ENCODE measurements around the gene MYLK3.

Gene MYLK3

GRCh38 chr16:46782320-46782719 lies 34.2 kb upstream of the MYLK3 start:
- H3K36me3 ChIP-seq (replicated peaks): no peaks in the 10 kb centered on the region
- in situ Hi-C loops (cut with HindIII; ENCODE audit: low pct_ligation_motif_present, low sequenced_read_pairs): no loop called here
- DNase-seq: no peak
- no peak for TF ChIP-seq CTCF (IDR thresholded peaks at IDR 0.05; ENCODE audit: low read depth, low read length, missing control alignments)
- H3K4me3 ChIP-seq (ENCODE audit: low read depth, low read length): no peak overlapping the region
- H3K27me3 ChIP-seq (replicated peaks): no peaks in the 10 kb centered on the region
- no peak overlapping the region for H3K27ac ChIP-seq

DNA sequence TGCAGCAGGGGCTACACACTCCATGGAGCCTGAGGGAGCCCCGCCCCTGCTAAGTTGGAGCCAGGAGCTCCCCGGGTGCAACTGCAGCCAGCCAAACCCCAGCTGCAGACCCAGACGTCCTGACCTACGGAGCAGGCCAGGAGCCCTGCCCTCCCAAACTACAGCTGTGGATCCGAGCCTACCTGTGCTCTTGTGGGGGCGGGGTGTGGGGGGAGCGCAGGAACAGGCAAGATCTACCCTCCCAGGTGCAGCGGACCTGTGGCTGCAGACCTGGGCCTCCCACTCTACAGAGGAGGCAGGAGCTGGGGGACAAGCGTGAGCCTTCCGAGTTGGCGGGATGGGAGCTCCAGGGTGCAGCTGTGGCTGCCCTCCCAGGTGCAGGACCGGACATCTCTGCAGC lies 29.7 kb upstream of the MYLK3 start:
- Histone ChIP-seq H3K4me3 (ENCODE audit: low read depth, low read length) (no peak overlapping the region), H3K27me3 (replicated peaks) (no peaks in the 10 kb centered on the region), H3K36me3 (replicated peaks) (no peaks in the 10 kb centered on the region), H3K27ac (no peak overlapping the region)
- no peak for TF ChIP-seq CTCF (IDR thresholded peaks at IDR 0.05; ENCODE audit: low read depth, low read length, missing control alignments)
- no peak for DNase-seq
- in situ Hi-C loops (cut with HindIII; ENCODE audit: low pct_ligation_motif_present, low sequenced_read_pairs): no loop called here

GRCh38 chr16:46775214-46775613 lies 27.1 kb upstream of the MYLK3 start:
- DNase-seq: no peak

GRCh38 chr16:46774743-46775177 lies 26.6 kb upstream of the MYLK3 start:
- no peak for TF ChIP-seq CTCF (IDR thresholded peaks at IDR 0.05; ENCODE audit: low read depth, low read length, missing control alignments)
- in situ Hi-C loops (cut with HindIII; ENCODE audit: low pct_ligation_motif_present, low sequenced_read_pairs): no loop called here
- no peaks in the 10 kb centered on the region for H3K36me3 ChIP-seq (replicated peaks)

More at GRCh38 chr16:46775214-46775613, 27.1 kb upstream of the MYLK3 start:
- no peak for TF ChIP-seq CTCF (IDR thresholded peaks at IDR 0.05; ENCODE audit: low read depth, low read length, missing control alignments)
- no peaks in the 10 kb centered on the region for H3K27me3 ChIP-seq (replicated peaks)
- no peak overlapping the region for H3K27ac ChIP-seq
- H3K36me3 ChIP-seq (replicated peaks): no peaks in the 10 kb centered on the region
- in situ Hi-C loops (cut with HindIII; ENCODE audit: low pct_ligation_motif_present, low sequenced_read_pairs): no loop called here
- no peak overlapping the region for H3K4me3 ChIP-seq (ENCODE audit: low read depth, low read length)

GRCh38 chr16:46772463-46772862 lies 24.3 kb upstream of the MYLK3 start:
- TF ChIP-seq CTCF (IDR thresholded peaks at IDR 0.05; ENCODE audit: low read depth, low read length, missing control alignments): no peak
- H3K27ac ChIP-seq: no peak overlapping the region
- in situ Hi-C loops (cut with HindIII; ENCODE audit: low pct_ligation_motif_present, low sequenced_read_pairs): no loop called here
- H3K36me3 ChIP-seq (replicated peaks): no peaks in the 10 kb centered on the region
- no peak overlapping the region for H3K4me3 ChIP-seq (ENCODE audit: low read depth, low read length)
- no peak for DNase-seq
- no peaks in the 10 kb centered on the region for H3K27me3 ChIP-seq (replicated peaks)

More at GRCh38 chr16:46774743-46775177, 26.6 kb upstream of the MYLK3 start:
- DNase-seq: no peak
- Histone ChIP-seq H3K4me3 (ENCODE audit: low read depth, low read length) (no peak overlapping the region), H3K27me3 (replicated peaks) (no peaks in the 10 kb centered on the region), H3K27ac (no peak overlapping the region)

DNA sequence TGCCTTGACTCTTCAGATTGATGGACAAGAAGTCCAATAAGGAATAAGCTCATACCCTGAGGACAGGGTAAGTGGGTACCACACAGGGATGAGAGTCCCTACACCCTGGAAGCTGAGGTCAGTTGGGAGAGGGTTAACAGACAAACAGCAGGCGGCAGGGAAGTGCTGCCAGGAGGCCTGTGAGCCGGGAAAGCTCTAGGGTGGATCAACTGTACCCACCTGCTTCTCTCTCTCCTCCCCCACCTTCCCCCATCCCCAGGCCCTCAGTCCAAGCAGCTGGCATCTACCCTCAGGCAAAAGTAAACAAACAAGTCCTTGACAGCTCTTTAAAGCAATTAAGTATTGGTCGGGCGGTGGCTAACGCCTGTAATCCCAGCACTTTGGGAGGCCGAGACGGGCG lies 20.7 kb upstream of the MYLK3 start:
- H3K27me3 ChIP-seq (replicated peaks): no peaks in the 10 kb centered on the region
- no peak for DNase-seq
- H3K4me3 ChIP-seq (ENCODE audit: low read depth, low read length): no peak overlapping the region
- no peaks in the 10 kb centered on the region for H3K36me3 ChIP-seq (replicated peaks)
- H3K27ac ChIP-seq: no peak overlapping the region
- no peak for TF ChIP-seq CTCF (IDR thresholded peaks at IDR 0.05; ENCODE audit: low read depth, low read length, missing control alignments)
- in situ Hi-C loops (cut with HindIII; ENCODE audit: low pct_ligation_motif_present, low sequenced_read_pairs): no loop called here

All from brain microvascular endothelial cell (primary cell).